ENCODE data around the gene CRYGC.

Gene CRYGC

DNA sequence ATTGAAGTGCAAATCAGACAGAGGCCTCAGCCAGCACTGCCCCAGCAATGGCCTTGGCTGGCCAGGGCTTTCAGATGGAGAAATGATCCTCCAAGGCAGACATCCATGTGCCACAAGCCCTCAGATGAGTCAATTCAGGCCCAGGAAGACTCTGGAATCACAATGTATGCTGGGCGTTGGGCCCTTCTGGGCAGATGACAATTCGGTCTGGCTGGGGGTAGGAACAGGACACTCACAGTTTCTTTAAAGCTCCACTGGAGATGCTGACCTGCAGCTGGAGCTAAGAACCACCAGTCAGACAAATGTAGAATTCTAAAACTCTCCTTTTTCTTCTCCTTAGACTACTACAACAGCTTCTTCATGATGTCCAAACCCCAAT is 7.1 kb upstream of the CRYGC start:
- no peak for TF ChIP-seq CTCF (IDR thresholded peaks at IDR 0.05; ENCODE audit: insufficient read depth, low read depth, low read length, missing control alignments)
- DNase-seq (ENCODE audit: low read depth), result no peak
- H3K4me3 ChIP-seq (ENCODE audit: low read length), result no peak overlapping the region

DNA sequence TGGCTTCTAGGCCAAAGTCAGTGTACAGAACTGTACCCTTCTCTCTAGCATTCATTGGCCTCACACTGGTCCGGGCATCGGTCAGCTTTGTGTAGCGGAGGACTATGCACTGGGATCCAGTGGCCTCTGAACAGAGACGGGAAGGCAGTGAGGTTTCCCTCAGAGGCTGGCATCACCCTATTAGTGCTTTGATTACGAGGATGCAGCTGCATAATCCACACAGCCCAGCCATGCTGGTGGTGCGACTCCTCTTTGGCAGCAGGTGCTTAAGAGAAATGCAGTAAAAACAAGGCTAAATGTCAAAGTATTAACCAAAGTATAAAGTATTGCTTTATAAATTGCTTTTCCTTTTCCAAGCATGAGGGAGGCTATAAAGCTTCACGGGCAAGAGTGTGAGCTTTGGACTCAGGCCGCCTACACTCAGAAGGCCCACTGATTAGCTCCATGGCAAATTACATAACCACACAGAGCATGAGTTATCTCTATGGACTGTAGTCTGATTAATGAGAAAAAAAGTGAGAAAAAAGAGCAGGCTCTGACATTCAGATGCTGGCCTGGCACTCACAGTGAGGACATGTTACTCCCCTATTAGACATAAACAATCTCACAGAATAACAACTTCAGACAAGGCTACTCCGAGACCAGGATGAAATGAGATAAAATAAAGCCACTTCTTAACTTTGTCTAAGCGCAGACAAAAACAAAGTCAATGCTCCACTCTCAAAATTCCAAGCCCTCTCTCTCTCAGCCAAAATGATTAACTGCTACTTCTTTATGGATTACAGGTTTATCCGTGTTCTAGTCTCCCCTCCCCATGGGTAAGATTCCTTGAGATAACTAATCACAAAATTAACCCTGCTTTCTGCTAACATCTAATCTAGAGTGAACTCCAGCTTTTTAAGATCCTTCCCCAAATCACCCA is 6.4 kb upstream of the CRYGC start:
- no peak for DNase-seq (ENCODE audit: low read depth)
- no peak overlapping the region for H3K4me3 ChIP-seq (ENCODE audit: low read length)
- no peak for TF ChIP-seq CTCF (IDR thresholded peaks at IDR 0.05; ENCODE audit: insufficient read depth, low read depth, low read length, missing control alignments)

DNA sequence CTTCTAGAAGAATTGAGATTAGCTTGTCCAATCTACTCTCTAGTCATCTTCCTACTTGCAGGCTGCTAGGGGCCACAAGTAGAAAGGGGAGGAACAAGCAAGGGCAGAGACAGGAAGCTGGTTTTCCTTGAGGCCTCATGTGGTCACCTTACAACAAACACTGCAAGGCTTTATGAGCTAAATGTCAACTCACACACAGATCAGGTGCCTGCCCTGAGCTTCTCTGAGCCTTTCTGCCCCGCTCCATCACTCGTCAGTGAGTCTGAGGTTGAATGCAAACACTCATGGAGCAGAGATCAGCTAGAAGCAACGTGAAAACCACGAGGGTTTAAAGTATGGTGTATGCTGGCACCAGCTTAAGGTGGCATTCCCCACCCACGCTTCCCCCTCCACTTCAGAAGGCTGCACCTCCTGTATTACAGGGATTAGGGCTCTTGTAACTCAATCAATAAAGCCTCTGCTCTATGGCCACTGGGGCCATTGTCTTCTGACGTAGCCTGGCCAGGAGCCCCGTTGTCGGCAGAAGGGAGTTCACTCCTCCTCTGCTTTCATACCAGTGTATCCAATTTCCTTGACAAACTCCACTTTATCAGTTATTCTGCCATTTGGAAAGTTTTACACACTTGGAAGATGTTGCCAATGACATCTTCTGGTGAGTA is 5.4 kb upstream of the CRYGC start:
- no peak overlapping the region for H3K4me3 ChIP-seq (ENCODE audit: low read length)
- no peak for DNase-seq (ENCODE audit: low read depth)
- TF ChIP-seq CTCF (IDR thresholded peaks at IDR 0.05; ENCODE audit: insufficient read depth, low read depth, low read length, missing control alignments), result no peak

DNA sequence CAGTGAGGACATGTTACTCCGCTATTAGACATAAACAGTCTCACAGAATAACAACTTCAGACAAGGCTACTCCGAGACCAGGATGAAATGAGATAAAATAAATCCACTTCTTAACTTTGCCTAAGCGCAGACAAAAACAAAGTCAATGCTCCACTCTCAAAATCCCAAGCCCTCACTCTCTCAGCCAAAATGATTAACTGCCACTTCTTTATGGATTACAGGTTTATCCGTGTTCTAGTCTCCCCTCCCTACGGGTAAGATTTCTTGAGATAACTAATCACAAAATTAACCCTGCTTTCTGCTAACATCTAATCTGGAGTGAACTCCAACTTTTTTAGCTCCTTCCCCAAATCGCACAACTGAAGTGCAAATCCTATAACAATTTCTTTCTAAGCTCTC is 1.1 kb upstream of the CRYGC start:
- H3K4me3 ChIP-seq (ENCODE audit: low read length), result no peak overlapping the region
- TF ChIP-seq CTCF (IDR thresholded peaks at IDR 0.05; ENCODE audit: insufficient read depth, low read depth, low read length, missing control alignments), result no peak
- DNase-seq (ENCODE audit: low read depth), result no peak

- DNase-seq (ENCODE audit: low read depth), result no peak
- H3K4me3 ChIP-seq (ENCODE audit: low read length), result no peak overlapping the region
- no peak for TF ChIP-seq CTCF (IDR thresholded peaks at IDR 0.05; ENCODE audit: insufficient read depth, low read depth, low read length, missing control alignments)
Measured at GRCh38 chr2:208128136-208128535, 1.5 kb downstream of the CRYGC start.

DNA sequence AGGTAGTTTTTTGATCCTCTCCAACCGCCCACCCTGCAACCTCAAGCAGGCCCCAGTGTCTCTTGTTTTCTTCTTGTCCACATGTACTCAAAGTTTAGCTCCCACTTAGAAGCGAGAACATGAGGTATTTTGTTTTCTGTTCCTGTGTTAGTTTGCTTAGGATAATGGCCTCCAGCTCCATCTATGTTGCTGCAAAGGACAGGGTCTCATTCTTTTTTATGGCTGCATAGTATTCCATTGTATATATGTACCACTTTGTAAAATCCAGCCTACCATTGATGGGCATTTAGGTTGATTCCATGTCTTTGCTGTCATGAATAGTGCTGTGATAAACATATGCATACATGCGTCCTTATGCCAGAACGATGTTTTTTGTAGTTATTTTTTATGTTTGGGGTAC is 2.5 kb downstream of the CRYGC start:
- DNase-seq (ENCODE audit: low read depth), result no peak
- H3K4me3 ChIP-seq (ENCODE audit: low read length), result no peak overlapping the region
- TF ChIP-seq CTCF (IDR thresholded peaks at IDR 0.05; ENCODE audit: insufficient read depth, low read depth, low read length, missing control alignments), result no peak
